Measurements from ENCODE around the gene PTPN22.

The PTPN22 gene

DNA sequence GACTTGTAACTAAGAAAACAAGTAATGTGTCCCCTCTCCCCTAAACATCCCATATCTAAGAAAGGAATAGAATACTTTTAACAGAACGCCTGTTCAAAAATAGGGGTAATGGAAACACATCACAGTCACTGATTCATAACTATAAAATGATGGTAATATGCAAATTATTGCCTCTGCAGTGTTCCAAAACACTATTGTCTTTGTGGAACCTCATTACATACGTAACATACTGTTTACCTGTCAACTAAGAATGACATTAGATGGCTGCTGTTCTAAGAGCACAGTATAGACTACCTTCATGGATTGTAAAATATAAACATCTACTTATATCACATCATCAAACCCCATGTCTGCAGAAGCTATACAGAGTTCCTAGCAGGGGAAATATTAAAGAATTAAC lies 19.3 kb upstream of the PTPN22 start:
- no peak for DNase-seq (ENCODE audit: low read depth)
- no peak overlapping the region for H3K4me3 ChIP-seq (ENCODE audit: low read depth, low read length)

DNA sequence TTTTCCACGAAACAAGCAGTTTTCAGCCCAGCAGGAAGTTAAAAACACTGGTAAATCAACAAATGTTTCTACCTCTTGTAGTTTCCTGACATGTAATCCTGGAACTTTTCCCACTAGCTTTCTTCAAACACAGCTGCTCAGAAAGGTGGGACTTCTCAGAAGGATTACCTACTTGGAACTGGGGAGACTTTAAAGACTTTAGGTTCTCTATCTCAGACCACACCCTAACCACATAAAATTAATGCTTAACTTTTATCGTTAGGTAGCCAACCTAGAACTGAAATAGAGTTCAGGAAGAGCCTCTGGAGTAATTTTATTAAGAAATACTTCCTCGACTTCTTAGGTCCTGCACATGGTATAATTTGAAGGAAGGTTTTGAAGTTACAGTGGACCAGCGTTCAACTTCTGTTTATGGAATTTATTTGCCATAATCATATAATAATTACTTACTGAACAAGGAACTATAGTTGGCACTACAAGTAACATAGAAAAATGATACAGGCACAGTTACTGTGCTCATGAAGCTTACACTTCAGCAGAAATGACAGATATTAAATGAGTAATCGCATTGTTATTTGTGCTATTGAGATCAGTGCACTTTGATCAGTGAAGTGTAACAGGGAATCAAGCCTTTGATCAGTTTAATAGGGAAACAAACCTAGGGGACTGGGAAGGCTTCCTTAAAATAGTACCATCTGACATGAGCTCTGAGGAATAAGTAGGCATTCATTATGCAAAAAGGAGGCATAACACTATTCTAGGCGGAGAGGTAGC lies 16.1 kb upstream of the PTPN22 start, which contains the start of gene BCL2L15:
BCL2L15 (minus strand) TSS at position 180 of the 774 bp plus-strand sequence. CDS start 206 bp downstream, outside the sequence.
- no peak within 1 kb of the TSS for H3K4me3 ChIP-seq (ENCODE audit: low read depth, low read length)
- DNase-seq (ENCODE audit: low read depth): no peak

DNA sequence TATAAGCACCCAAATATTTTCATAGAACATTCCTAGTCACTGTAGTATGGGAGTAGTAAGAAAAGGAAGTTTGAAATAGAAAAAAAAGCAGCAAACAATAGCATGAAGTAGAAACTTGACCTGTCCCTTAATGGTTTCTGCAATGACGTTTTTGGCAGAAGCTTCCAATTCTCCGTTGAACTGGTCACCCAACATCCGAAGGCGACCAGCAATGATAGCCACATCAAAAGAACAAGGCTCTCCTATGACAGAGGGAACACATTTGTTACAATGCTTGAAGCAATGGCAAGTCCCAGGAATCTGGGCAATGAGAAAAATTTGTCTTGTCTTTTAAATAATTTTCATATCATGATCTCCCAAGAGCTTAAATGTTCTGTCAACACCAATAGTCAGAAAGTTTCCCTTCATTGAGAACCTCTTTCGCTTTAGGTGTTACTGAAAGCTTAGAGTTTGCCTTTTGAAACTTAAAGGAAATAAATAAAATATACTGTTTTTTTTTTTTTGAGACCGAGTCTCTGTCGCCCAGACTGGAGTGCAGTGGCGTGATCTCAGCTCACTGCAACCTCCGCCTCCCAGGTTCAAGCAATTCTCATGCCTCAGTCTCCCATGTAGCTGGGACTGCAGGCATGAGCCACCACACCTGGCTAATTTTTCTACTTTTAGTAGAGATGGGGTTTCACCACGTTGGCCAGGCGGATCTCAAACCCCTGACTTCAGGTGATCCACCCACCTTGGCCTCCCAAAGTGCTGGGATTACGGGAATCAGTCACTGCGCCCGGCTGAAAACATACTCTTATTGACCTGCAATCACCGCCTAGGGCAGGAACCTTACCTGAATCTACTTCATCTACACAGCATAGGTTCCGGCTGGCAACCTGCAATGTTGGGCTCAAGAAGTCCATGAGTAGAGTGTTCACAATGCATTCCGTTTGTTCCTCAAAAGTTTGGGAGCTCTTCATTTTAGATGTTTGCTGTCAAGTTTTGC lies 15.2 kb upstream of the PTPN22 start:
- H3K4me3 ChIP-seq (ENCODE audit: low read depth, low read length): no peak overlapping the region
- DNase-seq (ENCODE audit: low read depth): no peak

DNA sequence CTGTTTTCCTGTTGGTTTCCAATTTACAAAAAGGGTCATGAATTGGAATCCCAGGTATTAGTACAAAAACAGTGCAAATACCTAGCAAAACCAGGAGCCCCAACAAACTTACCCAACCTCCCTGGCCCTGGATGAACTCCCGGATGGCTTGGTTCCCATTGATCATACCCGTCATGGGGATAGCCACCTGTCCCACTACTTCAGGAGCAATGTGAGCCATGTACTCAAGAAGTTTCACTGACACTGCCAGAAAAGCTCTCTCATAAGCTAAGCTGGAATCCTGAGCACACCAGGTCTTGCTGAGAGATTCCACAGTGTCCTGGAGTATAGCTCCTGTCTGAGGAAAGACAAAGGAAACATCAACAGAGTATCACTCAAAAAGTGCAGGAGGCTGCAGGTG lies 10.1 kb upstream of the PTPN22 start:
- H3K4me3 ChIP-seq (ENCODE audit: low read depth, low read length): no peak overlapping the region
- no peak for DNase-seq (ENCODE audit: low read depth)

DNA sequence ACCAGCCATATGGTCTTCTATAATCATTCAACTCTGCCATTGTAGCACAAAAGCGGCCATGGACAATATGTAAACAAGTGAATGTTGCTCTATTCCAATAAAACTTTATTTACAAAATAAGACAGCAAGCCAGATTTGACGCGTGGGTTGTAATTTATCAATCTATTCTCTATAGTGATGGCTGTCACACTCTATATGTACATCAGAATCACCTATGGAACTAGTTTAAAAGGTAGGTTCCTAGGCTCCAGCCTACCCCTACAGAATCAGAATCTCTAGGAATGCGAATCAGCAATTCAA lies 8.2 kb upstream of the PTPN22 start:
- no peak for DNase-seq (ENCODE audit: low read depth)
- no peak overlapping the region for H3K4me3 ChIP-seq (ENCODE audit: low read depth, low read length)

DNA sequence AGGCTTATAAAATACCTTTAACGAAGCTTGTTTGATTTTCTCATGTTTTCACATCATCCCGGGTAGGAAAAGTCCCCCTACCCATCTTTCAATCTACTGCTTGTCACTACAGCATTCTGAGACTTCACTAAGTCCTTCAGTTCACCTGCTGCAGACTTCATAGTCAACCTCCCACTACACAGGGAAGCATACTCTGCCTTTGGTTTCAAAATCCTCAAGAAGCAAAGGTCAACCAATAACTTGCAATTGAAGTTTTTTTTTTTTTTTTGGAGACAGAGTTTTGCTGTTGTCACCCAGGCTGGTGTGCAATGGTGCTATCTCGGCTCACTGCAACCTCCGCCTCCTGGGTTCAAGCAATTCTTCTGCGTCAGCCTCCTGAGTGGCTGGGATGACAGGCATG lies 4.7 kb upstream of the PTPN22 start:
- DNase-seq (ENCODE audit: low read depth): no peak
- H3K4me3 ChIP-seq (ENCODE audit: low read depth, low read length): no peak overlapping the region

DNA sequence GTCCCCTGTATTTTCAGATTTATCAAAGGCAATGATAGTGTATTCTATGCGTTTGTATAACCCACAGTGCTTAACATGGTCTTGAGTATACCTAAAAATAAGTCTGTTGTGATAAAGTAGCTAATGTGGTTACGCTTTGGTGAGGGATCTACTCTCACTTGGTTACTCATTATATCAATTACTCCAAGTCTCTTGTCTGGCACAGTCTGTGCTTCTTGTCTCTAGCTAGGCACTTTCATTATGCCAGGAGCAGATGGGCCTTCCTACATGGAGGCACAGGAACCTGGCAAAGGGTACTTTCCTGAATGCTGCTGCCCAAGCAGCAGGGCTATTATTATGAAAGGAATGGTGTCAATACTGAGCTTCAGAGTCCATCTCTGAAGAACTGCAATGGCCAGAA lies 4.2 kb upstream of the PTPN22 start:
- DNase-seq (ENCODE audit: low read depth): no peak
- no peak overlapping the region for H3K4me3 ChIP-seq (ENCODE audit: low read depth, low read length)

DNA sequence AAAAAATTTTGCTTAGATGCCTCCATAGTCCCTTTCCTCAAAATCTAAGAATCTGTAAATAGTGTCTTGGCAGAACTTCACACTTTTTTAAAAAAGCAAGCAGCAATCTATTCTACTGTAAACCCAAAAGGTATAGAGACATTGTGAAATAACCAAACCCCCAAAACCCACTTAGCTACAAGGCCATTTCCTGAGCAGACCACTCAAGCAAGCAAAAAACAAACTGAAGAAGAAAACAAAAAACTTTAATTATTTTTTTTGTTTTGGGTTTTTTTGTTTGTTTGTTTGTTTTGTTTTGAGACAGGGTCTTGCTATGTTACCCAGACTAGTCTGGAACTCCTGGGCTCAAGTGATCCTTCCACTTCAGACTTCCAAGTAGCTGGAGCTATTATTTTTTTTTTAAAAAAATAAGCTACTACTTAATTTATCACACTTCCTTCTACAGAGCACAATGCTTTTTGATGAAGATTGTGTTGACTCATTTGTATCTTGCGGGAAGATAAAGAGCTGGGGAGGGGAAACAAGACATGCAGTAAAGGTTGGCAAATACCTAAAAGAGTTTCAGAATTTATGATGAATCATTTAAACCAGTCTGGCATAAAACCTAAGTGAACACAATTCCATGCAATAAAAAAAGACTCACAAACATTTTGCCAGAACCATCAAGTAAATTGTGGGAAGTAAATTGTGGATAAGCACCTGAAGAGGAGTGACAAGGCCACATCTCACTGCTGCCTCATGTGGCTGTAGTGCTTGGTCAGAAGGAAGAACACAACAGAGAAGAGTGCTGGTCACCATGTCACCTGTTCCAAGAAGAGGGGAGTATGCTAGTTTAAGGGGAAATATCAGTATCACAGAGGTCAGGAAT lies 2.7 kb upstream of the PTPN22 start:
- DNase-seq (ENCODE audit: low read depth): no peak
- H3K4me3 ChIP-seq (ENCODE audit: low read depth, low read length): no peak overlapping the region

DNA sequence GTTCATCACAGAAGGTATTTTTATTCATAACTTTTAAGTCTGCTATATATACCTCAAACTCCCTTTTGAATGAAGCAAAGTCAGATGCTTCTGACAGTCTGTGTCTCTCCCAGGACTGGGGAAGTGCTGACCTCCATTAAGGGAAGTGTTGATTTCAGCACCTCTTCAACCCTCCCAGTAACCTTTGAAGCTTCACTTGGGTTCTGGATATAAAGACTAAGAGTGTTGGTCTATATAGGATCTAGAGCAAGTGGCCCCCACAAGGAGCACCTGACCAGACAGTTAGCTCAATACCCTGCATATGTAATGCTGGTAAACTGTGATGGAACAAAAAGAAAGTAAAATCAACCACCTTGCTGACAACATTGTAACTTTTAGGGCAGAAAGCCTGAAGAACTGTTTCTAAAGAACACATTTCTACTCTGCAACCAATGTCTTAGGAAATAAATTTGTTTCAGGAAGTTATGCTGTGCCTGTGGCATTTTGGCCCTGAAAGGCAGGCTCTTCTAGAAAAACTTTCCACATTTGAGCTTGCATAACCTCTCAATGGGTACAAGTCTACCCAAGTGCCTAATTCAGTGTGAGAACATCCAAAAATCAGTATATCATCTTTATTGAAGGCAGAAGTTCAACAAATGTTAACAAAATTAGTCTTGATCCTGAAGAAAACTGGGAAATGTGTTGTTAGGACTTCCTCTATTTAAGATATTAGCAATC lies 865 bp upstream of the PTPN22 start:
- no peak overlapping the region for H3K4me3 ChIP-seq (ENCODE audit: low read depth, low read length)
- no peak for DNase-seq (ENCODE audit: low read depth)

DNA sequence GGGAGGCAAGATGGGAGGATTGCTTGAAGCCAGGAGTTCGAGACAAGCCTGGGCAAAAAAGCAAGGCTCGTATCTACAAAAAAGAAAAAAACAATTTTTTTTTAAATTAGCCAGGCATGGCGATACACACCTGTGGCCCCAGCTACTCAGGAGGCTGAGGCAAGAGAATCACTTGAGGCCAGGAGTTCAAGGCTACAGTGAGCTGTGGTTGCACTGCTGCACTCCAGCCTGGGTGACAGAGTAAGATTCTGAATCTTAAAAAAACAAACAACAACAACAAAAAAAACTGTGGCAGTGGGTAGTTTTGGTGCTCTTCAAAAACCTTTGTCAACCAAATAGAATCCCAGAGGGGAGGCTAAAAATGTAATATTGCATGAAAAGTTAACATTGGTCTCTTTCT lies 734 bp downstream of the PTPN22 start:
- DNase-seq (ENCODE audit: low read depth): no peak
- no peak overlapping the region for H3K4me3 ChIP-seq (ENCODE audit: low read depth, low read length)

DNA sequence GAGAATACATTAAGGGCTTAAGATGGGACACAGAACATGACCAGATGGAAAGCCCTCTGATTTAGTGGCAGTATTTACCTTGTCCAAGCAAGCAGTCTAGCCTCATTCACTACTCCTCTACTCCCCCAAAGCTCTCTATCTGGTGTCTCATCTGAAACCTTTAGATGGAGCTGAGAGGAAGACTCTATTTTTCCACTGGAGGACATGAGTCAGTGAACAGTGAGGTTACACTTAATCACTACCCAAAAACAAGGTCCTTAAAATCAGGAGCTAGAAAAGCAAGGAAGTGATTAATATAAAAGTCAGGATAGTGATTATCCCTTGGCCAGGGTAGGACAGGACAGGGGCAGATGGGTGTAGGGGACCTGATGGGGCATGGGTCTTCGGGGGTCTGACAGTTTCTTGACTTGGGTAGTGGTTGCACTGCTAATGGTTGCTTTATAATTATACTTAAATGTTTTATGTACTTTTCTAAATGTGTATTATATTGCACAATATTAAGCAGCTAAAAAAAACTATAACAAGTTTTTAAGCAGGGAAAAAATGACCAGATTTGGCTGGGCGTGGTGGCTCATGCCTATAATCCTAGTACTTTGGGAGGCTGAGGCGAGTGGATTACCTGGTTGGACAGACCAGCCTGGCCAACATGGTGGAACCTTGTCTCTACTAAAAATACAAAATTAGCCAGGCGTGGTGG lies 3.0 kb downstream of the PTPN22 start:
- DNase-seq (ENCODE audit: low read depth): peak; percentile 9
- H3K4me3 ChIP-seq (ENCODE audit: low read depth, low read length): no peak overlapping the region

DNA sequence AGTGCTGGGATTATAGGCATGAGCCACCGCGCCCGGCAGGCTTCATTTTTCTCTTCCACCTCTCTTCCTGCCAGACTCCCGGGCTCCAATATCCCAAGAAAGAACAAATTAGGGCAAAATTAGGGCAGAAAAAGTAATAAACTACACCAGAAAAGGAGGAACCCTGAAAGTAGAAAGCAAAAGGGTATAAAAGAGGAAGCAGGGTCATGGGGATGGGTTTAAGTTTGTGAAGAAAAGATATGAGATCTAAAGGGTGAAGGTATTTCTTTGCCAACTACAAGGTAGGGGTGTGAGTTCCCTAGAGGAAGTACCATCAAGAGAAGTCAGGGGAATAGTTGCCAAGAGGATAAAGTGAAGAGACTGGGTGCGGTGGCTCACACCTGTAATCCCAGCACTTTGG lies 9.9 kb downstream of the PTPN22 start:
- no peak for DNase-seq (ENCODE audit: low read depth)

DNA sequence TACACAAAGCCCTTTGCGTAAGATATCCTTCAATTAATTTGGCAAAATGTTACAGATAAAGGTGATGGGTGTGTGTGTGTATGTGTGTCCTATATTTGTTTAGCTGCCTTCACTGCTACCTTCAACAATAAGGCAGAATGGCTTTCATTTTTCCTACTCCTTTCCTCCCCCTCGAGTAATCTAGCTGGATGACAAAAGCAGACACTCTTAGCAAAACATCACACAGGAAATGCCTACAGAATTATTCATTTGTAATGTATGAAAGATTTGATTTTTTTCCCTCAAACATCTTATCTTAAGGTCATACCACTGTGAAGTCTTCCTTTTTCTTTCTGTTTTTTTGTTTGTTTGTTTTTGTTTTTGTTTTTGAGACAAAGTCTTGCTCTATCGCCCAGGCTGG lies 10.6 kb downstream of the PTPN22 start:
- H3K4me3 ChIP-seq (ENCODE audit: low read depth, low read length): no peak overlapping the region
- DNase-seq (ENCODE audit: low read depth): peak; percentile 21

More for the DNA sequence above, 9.9 kb downstream of the PTPN22 start:
- no peak overlapping the region for H3K4me3 ChIP-seq (ENCODE audit: low read depth, low read length)

DNA sequence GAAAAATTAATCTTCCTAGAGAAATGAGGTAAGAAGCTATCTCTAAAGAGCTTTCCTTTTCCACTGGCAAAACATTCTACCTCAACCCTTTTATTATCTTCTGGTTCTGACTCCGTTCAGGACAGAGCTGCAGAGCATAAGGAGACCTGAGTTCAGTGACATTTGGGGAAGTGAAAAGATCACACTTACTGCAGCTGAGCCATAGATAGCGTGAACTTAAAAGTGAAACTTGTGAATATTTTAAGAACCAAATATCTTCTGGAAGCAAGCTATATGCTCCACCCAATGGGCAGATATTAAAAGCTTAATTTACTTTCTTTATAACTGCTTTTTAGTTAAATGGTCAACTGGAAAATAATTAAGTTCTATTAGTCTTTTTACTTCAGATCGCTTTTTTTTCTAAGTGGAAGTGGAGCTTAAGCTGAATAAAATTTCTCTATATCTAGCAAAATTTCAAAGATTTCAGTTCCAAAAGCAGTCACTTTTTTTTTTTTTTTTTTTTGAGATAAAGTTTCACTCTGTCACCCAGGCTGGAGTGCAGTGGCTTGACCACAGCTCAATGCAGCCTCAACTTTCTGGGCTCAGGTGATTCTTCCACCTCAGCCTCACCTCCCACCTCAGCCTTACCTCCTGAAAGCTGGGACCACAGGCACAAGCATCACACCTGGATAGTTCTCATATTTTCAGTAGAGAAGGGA lies 11.9 kb downstream of the PTPN22 start:
- DNase-seq (ENCODE audit: low read depth): no peak
- no peak overlapping the region for H3K4me3 ChIP-seq (ENCODE audit: low read depth, low read length)

DNA sequence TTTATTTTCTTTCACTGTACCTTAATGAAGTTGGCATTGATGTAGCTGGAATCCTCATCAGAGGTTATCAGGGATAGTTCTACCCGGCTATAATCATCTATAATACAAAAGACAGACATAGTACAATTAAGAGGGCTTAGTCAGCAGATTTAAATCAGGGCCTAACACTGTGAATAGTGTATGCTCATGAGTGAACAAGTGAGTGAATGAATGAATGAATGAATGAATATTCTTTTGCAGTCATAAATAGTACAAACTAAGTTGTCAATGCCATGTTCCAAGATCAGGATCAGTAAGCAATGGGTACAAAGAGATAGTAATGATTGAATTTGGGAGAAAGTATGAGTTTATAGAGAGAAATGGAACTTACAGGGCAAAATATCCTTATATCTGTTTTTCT lies 12.5 kb downstream of the PTPN22 start:
- H3K4me3 ChIP-seq (ENCODE audit: low read depth, low read length): no peak overlapping the region
- DNase-seq (ENCODE audit: low read depth): no peak

DNA sequence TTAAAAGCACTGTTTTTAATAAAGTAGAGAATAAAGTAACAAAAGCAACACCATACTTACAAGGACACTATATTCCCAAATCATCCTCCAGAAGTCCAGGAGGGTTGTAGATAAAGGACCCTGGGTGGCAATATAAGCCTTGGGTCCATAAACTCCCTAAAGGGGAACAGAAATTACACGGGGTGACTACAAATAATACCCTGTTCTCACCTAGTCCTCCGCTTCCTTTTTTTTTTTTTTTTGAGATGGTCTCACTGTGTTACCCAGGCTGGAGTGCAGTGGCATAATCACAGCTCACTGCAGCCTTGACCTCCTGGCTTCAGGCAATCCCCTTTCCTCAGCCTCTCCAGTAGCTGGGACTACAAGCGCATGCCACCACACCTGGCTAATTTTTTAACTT lies 13.1 kb downstream of the PTPN22 start:
- DNase-seq (ENCODE audit: low read depth): no peak
- no peak overlapping the region for H3K4me3 ChIP-seq (ENCODE audit: low read depth, low read length)

DNA sequence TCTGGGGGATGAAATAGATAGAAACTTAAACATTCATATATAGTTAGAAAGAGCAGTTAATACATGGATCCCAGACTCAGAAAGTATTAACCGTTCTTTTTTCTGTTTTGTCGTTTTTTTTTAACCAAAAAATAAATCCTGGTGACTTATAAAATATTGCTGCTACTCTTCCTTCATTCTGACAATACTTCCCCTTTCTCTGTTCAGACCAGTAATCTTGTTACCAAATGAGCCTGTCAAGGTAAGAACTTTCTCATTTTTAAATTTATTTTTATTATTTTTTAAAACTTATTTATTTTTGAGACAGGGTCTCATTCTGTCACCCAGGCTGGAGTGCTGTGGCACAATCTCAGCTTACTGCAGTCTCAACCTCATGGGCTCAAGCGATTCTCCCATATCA lies 13.7 kb downstream of the PTPN22 start:
- no peak for DNase-seq (ENCODE audit: low read depth)
- H3K4me3 ChIP-seq (ENCODE audit: low read depth, low read length): no peak overlapping the region

DNA sequence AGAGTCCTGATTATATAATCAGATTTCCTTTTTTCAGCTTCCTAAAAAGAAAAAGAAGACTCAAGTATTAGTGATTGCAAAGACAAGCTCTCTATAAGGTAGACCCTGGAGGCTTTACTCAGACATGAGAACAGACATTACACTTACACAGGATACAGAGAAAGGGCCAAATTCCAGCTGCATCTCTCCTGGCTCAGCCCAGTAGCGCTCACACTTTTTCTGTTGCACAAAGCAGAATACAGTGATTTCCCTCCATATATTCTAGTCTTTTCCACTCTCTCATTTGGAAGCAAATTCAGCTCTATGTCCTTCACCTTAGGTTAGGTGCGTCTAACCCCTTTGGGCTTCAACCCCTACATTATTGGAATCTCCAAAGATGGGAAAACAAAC lies 15.1 kb downstream of the PTPN22 start:
- H3K4me3 ChIP-seq (ENCODE audit: low read depth, low read length): no peak overlapping the region
- no peak for DNase-seq (ENCODE audit: low read depth)
